GM21576 (cell line): Measurements from ENCODE around the gene NT5DC3.
"Not testable (repeated sequence)": the region's sequence is repeated elsewhere in the genome, so short reads cannot be mapped to it uniquely, and the experiment has no call there.

Source experiments
- ATAC-seq: cut with Tn5 transposase; IDR thresholded peaks from one replicate; pipeline ENCODE4 v1.9.1; 2021; ENCODE audit warnings: mild to moderate bottlenecking, moderate library complexity; ENCODE audit not compliant: unreplicated experiment

The NT5DC3 gene

GRCh38 chr12:103855896-103856657, 15.0 kb upstream of the NT5DC3 start:
- ATAC-seq: no peak

- no peak for ATAC-seq
These were observed 14.1 kb upstream of the NT5DC3 start for GRCh38 chr12:103855036-103855712.

DNA sequence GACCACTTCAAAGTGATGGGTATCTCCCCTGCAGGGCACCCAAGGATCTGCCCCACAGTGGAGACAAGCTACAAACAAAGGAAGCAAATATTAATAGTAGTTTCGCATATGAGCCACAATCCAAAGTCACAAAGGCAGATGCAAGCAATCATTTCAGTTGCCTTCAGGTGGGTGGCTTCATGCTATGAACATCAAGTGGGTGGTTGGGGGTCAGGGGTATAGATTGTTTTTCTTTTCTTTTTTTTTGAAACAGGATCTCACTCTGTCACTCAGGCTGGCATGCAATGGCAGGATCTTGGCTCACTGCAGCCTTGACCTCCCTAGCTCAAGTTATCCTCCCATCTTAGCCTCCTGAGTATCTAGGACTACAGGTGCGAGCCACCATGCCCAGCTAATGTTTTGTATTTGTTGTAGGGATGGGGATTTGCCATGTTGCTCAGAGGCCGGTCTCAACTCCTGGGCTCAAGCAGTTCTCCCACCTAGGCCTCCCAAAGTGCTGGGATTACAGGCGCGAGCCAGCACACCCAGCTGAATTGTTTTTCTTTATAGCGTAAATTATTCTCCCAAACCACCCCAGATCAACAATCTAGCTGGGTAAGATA, 13.4 kb upstream of the NT5DC3 start:
- no peak for ATAC-seq

GRCh38 chr12:103852498-103852997, 11.5 kb upstream of the NT5DC3 start:
- ATAC-seq: no peak

DNA sequence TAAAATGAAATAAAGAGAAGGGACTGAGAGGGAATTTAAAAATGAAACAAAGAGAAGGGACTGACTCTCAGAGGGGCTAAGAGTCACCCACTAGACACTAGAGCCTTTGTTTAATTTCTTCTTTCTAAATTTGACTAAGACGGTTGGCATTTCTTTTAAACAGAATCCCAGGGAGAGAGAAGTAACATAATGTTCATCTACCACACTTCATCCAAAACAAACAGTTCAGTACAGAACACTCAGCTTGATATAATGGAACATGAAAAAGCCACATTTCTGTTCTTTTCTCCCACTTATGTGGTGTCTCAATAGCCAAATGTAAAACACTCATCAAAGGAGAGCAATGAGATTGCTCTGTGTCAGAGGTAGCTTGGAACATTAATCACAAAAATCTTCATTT, 10.1 kb upstream of the NT5DC3 start:
- ATAC-seq: no peak

GRCh38 chr12:103850429-103850828, 9.4 kb upstream of the NT5DC3 start:
- no peak for ATAC-seq

- no peak for ATAC-seq
These were observed 8.0 kb upstream of the NT5DC3 start for GRCh38 chr12:103848917-103849491.

- ATAC-seq: no peak
These were observed 7.1 kb upstream of the NT5DC3 start for GRCh38 chr12:103848143-103848542.

DNA sequence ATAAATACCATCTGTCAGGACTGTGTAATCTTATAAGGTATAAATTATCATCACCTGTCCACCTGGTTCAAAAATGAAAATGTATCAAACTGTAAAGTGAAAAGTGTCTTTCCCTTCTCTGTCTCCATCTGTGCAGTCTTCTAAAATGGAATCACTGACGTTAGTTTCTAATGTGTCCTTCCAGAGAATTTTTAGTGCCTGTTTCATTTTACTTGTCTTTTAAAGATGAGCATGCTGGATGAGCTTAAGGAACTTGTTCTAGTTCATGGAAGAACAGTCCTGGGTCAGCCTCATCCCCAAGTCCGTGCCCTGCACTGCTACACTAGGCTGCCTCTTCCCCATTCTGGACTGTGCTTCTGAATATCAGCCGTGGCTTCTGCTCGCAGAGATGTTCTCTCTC, 5.4 kb upstream of the NT5DC3 start:
- ATAC-seq: no peak

- ATAC-seq: no peak
These were observed 3.3 kb upstream of the NT5DC3 start for GRCh38 chr12:103844305-103844704.

GRCh38 chr12:103841690-103842584, 903 bp upstream of the NT5DC3 start:
- ATAC-seq: peak; percentile 10

DNA sequence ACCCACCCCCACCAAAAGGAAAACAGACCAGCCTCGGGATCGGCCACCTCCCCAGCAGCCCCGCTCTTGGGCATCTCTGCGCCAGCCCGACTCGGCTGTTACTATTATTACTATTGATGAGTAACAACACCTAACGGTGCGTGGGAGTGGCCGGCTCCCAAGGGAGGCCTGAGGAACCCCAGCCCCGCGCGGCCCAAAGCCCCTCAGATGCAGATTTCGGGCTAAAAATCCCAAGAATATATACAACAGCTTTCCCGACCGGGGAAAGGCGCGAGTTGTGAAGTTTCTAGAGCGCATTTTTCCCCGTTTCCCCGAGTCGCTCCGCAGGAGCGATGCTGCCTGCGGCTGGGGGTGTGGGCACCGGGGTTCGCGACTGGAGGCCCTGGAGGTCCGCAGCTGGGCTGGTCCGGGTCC, 565 bp downstream of the NT5DC3 start:
- peak; percentile 22 for ATAC-seq

DNA sequence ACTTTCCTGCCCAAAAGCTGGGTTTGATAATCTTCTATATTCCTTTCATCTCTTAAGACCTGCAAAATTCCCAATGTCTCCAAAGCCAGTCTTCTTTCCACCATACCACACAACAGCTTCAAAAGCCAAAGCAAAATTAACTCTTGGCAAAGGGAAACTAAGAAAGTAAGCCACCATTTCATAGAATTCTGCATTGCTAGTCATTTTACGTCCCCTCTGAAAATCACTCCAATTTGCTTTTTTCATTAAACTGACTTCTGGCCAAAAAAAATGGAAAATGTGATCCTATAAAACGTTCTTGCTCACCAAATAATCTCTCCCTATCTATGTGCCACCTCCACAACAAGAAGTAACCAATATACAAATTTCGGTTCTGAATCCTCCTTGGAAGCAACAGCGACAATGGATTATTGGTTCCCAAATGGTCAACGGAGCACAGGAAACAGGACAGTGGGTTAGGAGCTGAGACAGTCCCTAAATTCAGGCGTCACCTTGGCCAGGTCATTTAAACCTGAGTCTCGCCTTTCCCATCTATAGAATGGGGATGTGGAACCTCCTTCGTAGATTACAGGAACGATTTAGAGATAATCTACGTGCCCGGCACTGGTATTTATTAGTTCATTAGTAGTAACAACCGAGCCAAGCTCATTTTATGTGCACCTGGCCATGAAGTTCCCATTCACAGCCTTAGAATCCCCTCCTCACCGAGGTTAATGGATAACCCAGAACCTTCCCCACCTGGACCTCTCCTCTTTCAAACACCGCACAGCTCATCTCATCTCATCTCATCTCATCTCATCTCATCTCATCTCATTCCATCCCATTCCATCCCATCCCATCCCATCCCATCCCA, 1.2 kb downstream of the NT5DC3 start:
- no peak for ATAC-seq

DNA sequence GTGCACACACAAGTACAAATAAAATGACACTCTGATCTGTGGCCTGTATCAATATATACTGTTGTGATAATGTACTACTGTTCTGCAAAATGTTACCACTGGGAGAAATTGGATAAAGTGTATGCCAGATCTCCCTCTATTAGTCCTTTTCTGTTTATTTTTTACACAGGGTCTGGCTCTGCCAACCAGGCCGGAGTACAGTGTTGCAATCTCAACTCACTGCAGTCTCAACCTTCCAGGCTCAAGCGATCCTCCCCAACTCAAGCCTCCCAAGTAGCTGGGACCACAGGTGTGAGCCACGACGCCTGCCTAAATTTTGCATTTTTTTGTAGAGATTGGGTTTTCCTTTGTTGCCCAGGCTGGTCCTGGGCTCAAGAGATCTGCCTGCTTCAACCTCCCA, 1.9 kb downstream of the NT5DC3 start:
- ATAC-seq: no peak

- no peak for ATAC-seq
These were observed 2.6 kb downstream of the NT5DC3 start for GRCh38 chr12:103838254-103838914.

- no peak for ATAC-seq
These were observed 4.7 kb downstream of the NT5DC3 start for GRCh38 chr12:103836345-103836744.

DNA sequence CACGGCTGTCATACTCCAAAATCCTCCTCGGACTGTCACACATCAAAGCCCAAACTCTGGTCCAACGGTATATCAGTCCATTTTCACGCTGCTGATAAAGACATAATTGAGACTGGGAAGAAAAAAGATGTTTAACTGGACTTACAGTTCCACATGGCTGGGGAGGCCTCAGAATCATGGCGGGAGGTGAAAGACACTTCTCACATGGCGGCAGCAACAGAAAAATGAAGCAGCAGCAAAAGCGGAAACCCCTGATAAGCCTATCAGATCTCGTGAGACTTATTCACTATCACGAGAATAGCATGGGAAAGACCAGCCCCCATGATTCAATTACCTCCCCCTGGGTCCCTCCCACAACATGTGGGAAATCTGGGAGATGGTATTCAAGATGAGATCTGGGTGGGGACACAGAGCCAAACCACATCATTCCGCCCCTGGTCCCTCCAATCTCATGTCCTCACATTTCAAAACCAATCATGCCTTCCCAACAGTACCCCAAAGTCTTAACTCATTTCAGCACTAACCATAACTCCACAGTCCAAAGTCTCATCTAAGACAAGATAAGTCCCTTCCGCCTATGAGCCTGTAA, 5.2 kb downstream of the NT5DC3 start:
- ATAC-seq: not testable (repeated sequence)

DNA sequence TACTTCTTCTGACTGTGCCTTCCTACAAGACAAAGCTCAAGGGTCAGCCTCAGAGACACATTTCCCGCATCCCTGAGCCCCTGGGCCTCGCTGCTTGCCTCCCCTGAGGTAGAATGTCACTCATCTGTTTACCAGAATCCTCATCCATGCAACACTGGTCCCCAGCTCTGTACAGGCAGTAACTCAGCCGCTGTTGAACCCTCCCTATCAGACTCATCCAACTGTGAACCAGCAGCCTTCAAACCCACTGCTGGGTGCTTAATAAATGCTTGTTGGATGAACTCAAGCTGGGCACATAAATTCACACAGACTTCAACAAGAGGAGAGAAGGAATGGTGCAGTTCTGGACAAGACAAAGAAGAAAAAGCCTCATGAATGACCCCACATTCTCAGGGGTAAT, 6.1 kb downstream of the NT5DC3 start:
- ATAC-seq: no peak

DNA sequence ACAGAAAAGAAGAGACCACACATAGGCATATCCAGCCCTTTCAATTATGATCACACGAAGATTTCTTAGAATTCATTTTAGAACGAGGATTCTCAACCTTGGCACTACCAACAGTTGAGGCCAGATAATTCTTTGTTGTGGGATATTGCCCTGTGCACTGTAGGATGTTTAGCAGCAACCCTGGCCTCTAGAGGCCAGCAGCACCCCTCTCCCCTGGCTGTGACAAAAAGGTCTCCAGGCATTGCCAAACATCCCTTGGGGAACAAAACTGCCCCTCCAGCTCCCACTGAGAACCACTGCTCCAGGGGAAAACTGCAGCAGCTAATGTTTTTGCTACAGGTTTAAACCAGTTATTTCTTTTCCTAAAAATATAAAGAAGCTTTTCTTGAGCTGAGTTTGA, 7.1 kb downstream of the NT5DC3 start:
- ATAC-seq: no peak
